Loucy (cell line): ENCODE results near the gene CD248.

Experiments
- H2AFZ ChIP-seq: fragments of 200-600 bp; sonication (generic); 2 replicates; pipeline ENCODE4 v1.6.0; 2016; ENCODE audit warnings: antibody characterized with exemption, mild to moderate bottlenecking, low read length, moderate library complexity
- H3F3A ChIP-seq: fragments of 200-600 bp; 2 replicates; pipeline ENCODE4 v1.6.0; 2016; ENCODE audit warnings: antibody characterized with exemption, low read depth, mild to moderate bottlenecking
- H3K27me3 ChIP-seq: fragments of 200-600 bp; sonication (generic); 2 replicates; pipeline ENCODE4 v1.6.1; 2014; ENCODE audit warnings: low read length, mild to moderate bottlenecking; ENCODE audit not compliant: insufficient read depth, poor library complexity, severe bottlenecking
- H3K36me3 ChIP-seq: fragments of 200-600 bp; sonication (generic); 2 replicates; pipeline ENCODE4 v1.6.1; 2016; ENCODE audit warnings: low read length; ENCODE audit not compliant: insufficient read depth
- H3K4me1 ChIP-seq: fragments of 200-600 bp; sonication (generic); 2 replicates; pipeline ENCODE4 v1.5.1; 2014; ENCODE audit warnings: low read length, mild to moderate bottlenecking; ENCODE audit not compliant: insufficient read depth, poor library complexity, severe bottlenecking
- H3K4me2 ChIP-seq: fragments of 200-600 bp; sonication (generic); 2 replicates; pipeline ENCODE4 v1.6.0; 2014; ENCODE audit warnings: antibody characterized with exemption, low read length, low read depth, mild to moderate bottlenecking; ENCODE audit not compliant: poor library complexity, severe bottlenecking
- H3K4me3 ChIP-seq: fragments of 200-600 bp; sonication (generic); 2 replicates; pipeline ENCODE4 v1.5.1; 2014; ENCODE audit warnings: low read length, mild to moderate bottlenecking, mixed read lengths; ENCODE audit not compliant: poor library complexity, severe bottlenecking
- H3K79me2 ChIP-seq: fragments of 200-600 bp; sonication (generic); 2 replicates; pipeline ENCODE4 v1.6.1; 2014; ENCODE audit warnings: low read length; ENCODE audit not compliant: insufficient read depth
- H3K9ac ChIP-seq: fragments of 200-600 bp; sonication (generic); 2 replicates; pipeline ENCODE4 v1.6.0; 2014; ENCODE audit warnings: mild to moderate bottlenecking, low read depth, low read length, moderate library complexity; ENCODE audit not compliant: poor library complexity, severe bottlenecking
- H3K9me2 ChIP-seq: fragments of 200-600 bp; sonication (generic); replicated peaks from 2 replicates; pipeline ENCODE4 v1.6.1; 2016; ENCODE audit warnings: low read depth, low read length, mixed read lengths
- H3K9me3 ChIP-seq: fragments of 200-600 bp; sonication (generic); 2 replicates; pipeline ENCODE4 v1.6.1; 2014; ENCODE audit warnings: mild to moderate bottlenecking, antibody characterized with exemption, low read length, low read depth; ENCODE audit not compliant: insufficient read depth
- H4K20me1 ChIP-seq: fragments of 200-600 bp; sonication (generic); 2 replicates; pipeline ENCODE4 v1.6.0; 2014; ENCODE audit warnings: antibody characterized with exemption, low read length, mild to moderate bottlenecking; ENCODE audit not compliant: insufficient read depth, poor library complexity, severe bottlenecking
- EZH2phosphoT487 ChIP-seq: fragments of 200-600 bp; IDR thresholded peaks from 2 replicates; pipeline ENCODE4 v1.6.1; 2018; ENCODE audit warnings: antibody characterized with exemption, mild to moderate bottlenecking, moderate library complexity, borderline replicate concordance
- TF ChIP-seq, protein P1 (sequence below): fragments of 200-600 bp; sonication (generic); conservative IDR thresholded peaks from 2 replicates; pipeline ENCODE4 v1.5.1; 2014; ENCODE audit warnings: mild to moderate bottlenecking, antibody characterized with exemption, low read length

The CD248 gene

GRCh38 chr11:66285250-66285947 lies 31.4 kb downstream of the CD248 start:
- Histone ChIP-seq H3K9me3 (no peaks in the 10 kb centered on the region), H3K4me3 (no peak overlapping the region), H3K27me3 (no peaks in the 10 kb centered on the region), H3F3A (no peaks in the 10 kb centered on the region), H3K9me2 (no peaks in the 10 kb centered on the region), H3K4me2 (no peak overlapping the region), H3K79me2 (peaks cover 14% of the 10 kb centered on the region), H3K36me3 (no peaks in the 10 kb centered on the region), H3K9ac (no peak overlapping the region), H4K20me1 (no peaks in the 10 kb centered on the region), H2AFZ (no peak overlapping the region), H3K4me1 (peaks cover 26% of the 10 kb centered on the region)
- TF ChIP-seq, protein P1, sequence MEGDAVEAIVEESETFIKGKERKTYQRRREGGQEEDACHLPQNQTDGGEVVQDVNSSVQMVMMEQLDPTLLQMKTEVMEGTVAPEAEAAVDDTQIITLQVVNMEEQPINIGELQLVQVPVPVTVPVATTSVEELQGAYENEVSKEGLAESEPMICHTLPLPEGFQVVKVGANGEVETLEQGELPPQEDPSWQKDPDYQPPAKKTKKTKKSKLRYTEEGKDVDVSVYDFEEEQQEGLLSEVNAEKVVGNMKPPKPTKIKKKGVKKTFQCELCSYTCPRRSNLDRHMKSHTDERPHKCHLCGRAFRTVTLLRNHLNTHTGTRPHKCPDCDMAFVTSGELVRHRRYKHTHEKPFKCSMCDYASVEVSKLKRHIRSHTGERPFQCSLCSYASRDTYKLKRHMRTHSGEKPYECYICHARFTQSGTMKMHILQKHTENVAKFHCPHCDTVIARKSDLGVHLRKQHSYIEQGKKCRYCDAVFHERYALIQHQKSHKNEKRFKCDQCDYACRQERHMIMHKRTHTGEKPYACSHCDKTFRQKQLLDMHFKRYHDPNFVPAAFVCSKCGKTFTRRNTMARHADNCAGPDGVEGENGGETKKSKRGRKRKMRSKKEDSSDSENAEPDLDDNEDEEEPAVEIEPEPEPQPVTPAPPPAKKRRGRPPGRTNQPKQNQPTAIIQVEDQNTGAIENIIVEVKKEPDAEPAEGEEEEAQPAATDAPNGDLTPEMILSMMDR, result no peak
- TF ChIP-seq EZH2phosphoT487, result no peak

DNA sequence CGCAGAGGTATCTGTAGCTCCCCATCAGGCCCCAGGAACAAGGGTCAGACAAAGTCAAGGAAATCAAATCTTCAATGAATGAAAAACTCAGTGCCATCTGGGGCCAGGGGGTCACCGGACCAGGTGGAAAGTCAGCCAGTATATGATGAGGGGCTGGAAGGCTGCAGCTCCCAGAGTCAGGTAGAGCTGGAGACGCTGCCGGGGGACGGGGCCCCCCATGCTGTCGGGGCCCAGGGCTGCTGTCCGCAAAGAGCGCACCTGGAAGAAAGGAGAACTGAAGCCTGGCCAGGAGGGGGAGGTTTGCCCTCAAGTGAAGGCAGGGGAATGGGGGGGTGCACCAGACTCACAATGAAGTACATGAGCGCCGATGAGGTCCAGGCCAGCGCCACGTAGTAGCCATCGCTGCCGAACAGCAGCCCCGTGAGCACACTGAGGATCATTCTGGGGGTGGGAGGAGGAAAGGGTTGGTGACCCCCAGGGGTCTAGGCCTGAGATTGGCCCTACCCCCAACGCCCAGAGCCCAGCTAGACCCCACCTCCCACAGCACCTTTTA lies 32.2 kb downstream of the CD248 start:
- no peaks in the 10 kb centered on the region for H3K9me3 ChIP-seq
- H2AFZ ChIP-seq, result no peak overlapping the region
- no peaks in the 10 kb centered on the region for H3K36me3 ChIP-seq
- H3K4me2 ChIP-seq, result no peak overlapping the region
- H3K9ac ChIP-seq, result no peak overlapping the region
- no peaks in the 10 kb centered on the region for H4K20me1 ChIP-seq
- no peaks in the 10 kb centered on the region for H3K9me2 ChIP-seq
- H3K79me2 ChIP-seq, result peaks cover 14% of the 10 kb centered on the region
- H3K27me3 ChIP-seq, result no peaks in the 10 kb centered on the region
- H3F3A ChIP-seq, result no peaks in the 10 kb centered on the region
- H3K4me1 ChIP-seq, result peaks cover 19% of the 10 kb centered on the region
- TF ChIP-seq, protein P1, result no peak
- TF ChIP-seq EZH2phosphoT487, result no peak
- H3K4me3 ChIP-seq, result no peak overlapping the region

DNA sequence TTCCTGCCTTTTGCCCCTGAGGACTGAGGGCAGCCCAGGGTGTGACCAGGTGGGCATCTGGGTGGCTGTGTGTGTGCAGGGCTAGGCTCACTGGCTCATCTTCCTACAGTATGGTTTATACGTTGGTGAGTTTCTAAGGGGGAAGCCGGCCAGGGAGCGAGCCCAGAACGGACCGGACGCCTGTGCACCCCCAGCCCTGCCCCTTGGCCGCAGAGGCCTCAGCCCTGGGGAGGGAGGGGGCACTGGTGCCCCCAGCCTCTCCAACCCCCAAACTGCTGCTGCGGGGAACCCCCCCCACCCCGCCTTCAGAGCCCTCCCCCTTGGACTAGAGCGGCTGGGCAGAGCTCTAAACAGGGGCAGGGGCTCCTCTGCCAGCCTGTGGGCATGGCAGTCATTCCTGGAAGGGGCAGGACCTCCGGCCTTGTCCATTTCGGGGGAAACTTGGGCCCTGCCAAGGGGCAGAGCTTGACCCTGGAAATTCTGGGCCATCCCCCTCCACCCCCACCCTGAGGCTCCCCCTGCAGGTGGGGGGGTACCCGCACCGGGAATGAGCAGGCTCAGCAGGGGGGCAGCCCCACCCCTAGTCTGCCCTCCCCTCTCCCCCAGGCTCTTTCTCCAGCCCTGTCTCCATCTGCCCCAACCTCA lies 33.3 kb downstream of the CD248 start:
- H3K9me3 ChIP-seq, result no peaks in the 10 kb centered on the region
- H3K27me3 ChIP-seq, result no peaks in the 10 kb centered on the region
- H3K4me3 ChIP-seq, result no peak overlapping the region
- H3K9me2 ChIP-seq, result no peaks in the 10 kb centered on the region
- H3K4me1 ChIP-seq, result peaks cover 16% of the 10 kb centered on the region
- peaks cover 14% of the 10 kb centered on the region for H3K79me2 ChIP-seq
- no peaks in the 10 kb centered on the region for H3F3A ChIP-seq
- no peak overlapping the region for H2AFZ ChIP-seq
- H3K9ac ChIP-seq, result no peak overlapping the region
- no peak overlapping the region for H3K4me2 ChIP-seq
- no peaks in the 10 kb centered on the region for H3K36me3 ChIP-seq
- TF ChIP-seq EZH2phosphoT487, result no peak
- TF ChIP-seq, protein P1, result no peak
- peaks cover 3% of the 10 kb centered on the region for H4K20me1 ChIP-seq
